Spleen (tissue), 11 donors: ENCODE measurements around the gene CCDC73. TPM values are rescaled to one million over a fixed set of nuclear protein-coding genes. Genes with fewer than 3 reads are reported as not detected.

Source experiments
- DNase-seq: peaks from one replicate; pipeline ENCODE4 v3.0.0-alpha.2; 2020
- H3K27ac ChIP-seq, 8 donors: fragments of 200-600 bp; sonication (generic) in 7 of 8; 1 replicate in 4 of 8; 2 replicates in 4 of 8; pipeline versions ENCODE4 v1.5.0 to v1.8.0; 2016 to 2021; ENCODE audit warnings: inconsistent platforms in 4 of 8, mild to moderate bottlenecking in 4 of 8, moderate library complexity in 1 of 8
- H3K27me3 ChIP-seq, 7 donors: fragments of 200-600 bp; sonication (generic) in 6 of 7; replicated peaks in 1 of 7; 1 replicate in 4 of 7; 2 replicates in 3 of 7; pipeline versions ENCODE4 v1.5.0 to v1.8.0; 2016 to 2021; ENCODE audit warnings: inconsistent platforms in 3 of 7, mild to moderate bottlenecking in 1 of 7
- H3K36me3 ChIP-seq, 6 donors: fragments of 200-600 bp; sonication (generic) in 5 of 6; 1 replicate in 4 of 6; 2 replicates in 2 of 6; pipeline versions ENCODE4 v1.5.0 to v1.8.0; 2016 to 2021; ENCODE audit warnings: inconsistent platforms in 2 of 6
- H3K4me1 ChIP-seq, 6 donors: fragments of 200-600 bp; sonication (generic) in 5 of 6; 1 replicate in 3 of 6; 2 replicates in 3 of 6; pipeline versions ENCODE4 v1.5.0 to v1.8.0; 2016 to 2021; ENCODE audit warnings: inconsistent platforms in 3 of 6
- H3K4me3 ChIP-seq, 8 donors: fragments of 200-600 bp; sonication (generic) in 7 of 8; 1 replicate in 4 of 8; 2 replicates in 4 of 8; pipeline versions ENCODE4 v1.5.0 to v1.8.0; 2016 to 2021; ENCODE audit warnings: inconsistent platforms in 4 of 8, mild to moderate bottlenecking in 4 of 8, moderate library complexity in 2 of 8
- H3K9me3 ChIP-seq, 8 donors: fragments of 200-600 bp; sonication (generic) in 7 of 8; 1 replicate in 4 of 8; 2 replicates in 4 of 8; pipeline versions ENCODE4 v1.5.0 to v1.8.0; 2016 to 2021; ENCODE audit warnings: inconsistent platforms in 4 of 8
- POLR2A ChIP-seq, 3 donors: fragments of 450-650 bp; IDR thresholded peaks; one replicate each; pipeline ENCODE4 v1.5.1; 2017; ENCODE audit warnings: antibody characterized with exemption in 3 of 3, mild to moderate bottlenecking in 1 of 3
- POLR2AphosphoS5 ChIP-seq, 3 donors: sonication (generic); formaldehyde crosslinking; IDR thresholded peaks; one replicate each; pipeline ENCODE4 v1.5.1; 2017; ENCODE audit warnings: antibody characterized with exemption in 3 of 3
- WGBS, 5 donors: extraction: QIAGEN DNeasy Blood & Tissue Kit in 3 of 5; methylation state at CpG; one replicate each; pipeline versions ENCODE4 v1.1.5 to v1.1.7; 2013 to 2018; 5-methylcytosine and 5-hydroxymethylcytosine counted together
- intact Hi-C: fragments of 100-400 bp; cut with DNase I; formaldehyde crosslinking; loops from one replicate; pipeline ENCODE4 v1.15.0; 2023; ENCODE audit warnings: low total_unique reads
- polyA plus RNA-seq, 3 donors: library from polyadenylated mRNA; stranded (reverse); fragments of 200-250 nt; gene quantifications; one replicate each; pipeline ENCODE4 v1.2.1, GENCODE V29; 2013
- total RNA-seq, 7 donors: library from RNA; depleted of rRNA in 3 of 7; stranded (reverse); fragments of >200 nt in 3 of 7; fragmentation: NEBNext Ultra II Directional in 4 of 7; extraction: Animal tissue kit (Norgen Biotek cat#: 25700) in 4 of 7; gene quantifications; one replicate each; pipeline versions ENCODE4 v1.1.0 to v1.2.1, GENCODE V29; 2016 to 2021
- TF ChIP-seq, protein P1 (sequence below), 11 experiments: fragments of 200-600 bp in 7 of 11; fragments of 450-650 bp in 4 of 11; sonication (generic) in 4 of 11; IDR thresholded peaks in 8 of 11; conservative IDR thresholded peaks in 3 of 11; 1 replicate in 7 of 11; 2 replicates in 4 of 11; pipeline versions ENCODE4 v1.4.0 to v1.8.0; 2016 to 2021; ENCODE audit warnings: antibody characterized with exemption in 11 of 11, inconsistent platforms in 4 of 11, mild to moderate bottlenecking in 1 of 11
- donor health status: healthy with polysubstance abuse.
- donor health status: DM: no; HTN: no; CAD: no; lungs with moderate emphysema.
- donor health status: DM: no; HTN: no; CAD: no.
- donor health status: Bipolar disorder and iron deficiency.
- donor health status: healthy.
- donor health status: DM: no; HTN: no; CAD: no.
- donor health status: DM: yes; HTN: yes; CAD: no.

Gene CCDC73
- total and polyA plus RNA-seq, 10 donors: 0.16 to 2.1 (median 0.51) TPM; not detected in 1

DNA sequence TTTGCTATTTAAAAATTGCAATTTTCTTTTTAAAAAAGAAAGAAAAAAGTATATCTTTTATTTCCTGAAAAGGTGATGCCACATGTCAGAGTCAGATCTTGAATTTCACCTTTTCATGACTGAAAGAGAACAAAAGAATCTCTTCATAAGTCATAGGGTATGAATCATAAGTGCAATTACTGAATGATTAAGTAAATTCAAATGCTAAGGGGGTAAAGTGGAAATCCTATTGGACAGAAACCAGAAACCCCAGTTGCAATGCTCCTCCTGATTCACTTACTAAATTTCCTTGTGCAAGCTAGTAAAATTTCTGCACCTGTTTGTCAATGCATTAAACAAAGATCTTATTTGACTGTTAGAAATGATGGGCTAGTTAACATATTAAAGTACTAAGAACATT lies 27.1 kb upstream of the CCDC73 start:
- no peak for DNase-seq
- intact Hi-C loops: no loop called here
- H3K27ac ChIP-seq: peak overlapping the region in 1 of 8 donors; percentile 76
- H3K9me3 ChIP-seq: no peaks in the 10 kb centered on the region
- no peaks in the 10 kb centered on the region for H3K27me3 ChIP-seq
- H3K4me1 ChIP-seq: peaks cover 0 to 19% (median 2%) of the 10 kb centered on the region in 6 donors
- H3K4me3 ChIP-seq: peak overlapping the region in 1 of 8 donors; percentile 13
- TF ChIP-seq POLR2AphosphoS5 (IDR thresholded peaks at IDR 0.05) (no peak), POLR2A (IDR thresholded peaks at IDR 0.05) (no peak)
- TF ChIP-seq, protein P1, sequence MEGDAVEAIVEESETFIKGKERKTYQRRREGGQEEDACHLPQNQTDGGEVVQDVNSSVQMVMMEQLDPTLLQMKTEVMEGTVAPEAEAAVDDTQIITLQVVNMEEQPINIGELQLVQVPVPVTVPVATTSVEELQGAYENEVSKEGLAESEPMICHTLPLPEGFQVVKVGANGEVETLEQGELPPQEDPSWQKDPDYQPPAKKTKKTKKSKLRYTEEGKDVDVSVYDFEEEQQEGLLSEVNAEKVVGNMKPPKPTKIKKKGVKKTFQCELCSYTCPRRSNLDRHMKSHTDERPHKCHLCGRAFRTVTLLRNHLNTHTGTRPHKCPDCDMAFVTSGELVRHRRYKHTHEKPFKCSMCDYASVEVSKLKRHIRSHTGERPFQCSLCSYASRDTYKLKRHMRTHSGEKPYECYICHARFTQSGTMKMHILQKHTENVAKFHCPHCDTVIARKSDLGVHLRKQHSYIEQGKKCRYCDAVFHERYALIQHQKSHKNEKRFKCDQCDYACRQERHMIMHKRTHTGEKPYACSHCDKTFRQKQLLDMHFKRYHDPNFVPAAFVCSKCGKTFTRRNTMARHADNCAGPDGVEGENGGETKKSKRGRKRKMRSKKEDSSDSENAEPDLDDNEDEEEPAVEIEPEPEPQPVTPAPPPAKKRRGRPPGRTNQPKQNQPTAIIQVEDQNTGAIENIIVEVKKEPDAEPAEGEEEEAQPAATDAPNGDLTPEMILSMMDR (IDR thresholded peaks at IDR 0.05 in 8 of 11, conservative IDR thresholded peaks at IDR 0.05 in 3 of 11): no peak
- no peaks in the 10 kb centered on the region for H3K36me3 ChIP-seq

DNA sequence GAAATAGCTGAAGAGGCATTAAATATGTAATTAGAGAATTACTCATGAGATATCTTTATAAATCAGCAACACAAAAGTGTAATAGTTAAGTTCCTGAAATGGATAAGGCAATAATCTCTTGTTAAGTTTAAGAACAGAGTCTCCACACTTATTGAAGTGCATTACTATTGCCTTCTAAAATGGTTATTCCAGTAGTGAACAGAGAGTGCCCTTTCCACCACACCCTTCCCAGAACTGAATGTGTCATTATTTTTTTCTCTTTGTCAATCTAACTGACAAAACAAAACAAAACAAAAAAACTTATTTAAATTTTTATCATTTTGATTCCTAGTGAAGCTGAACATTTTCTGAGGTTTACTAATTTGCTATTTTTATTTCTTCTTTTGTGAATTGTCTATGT lies 26.0 kb upstream of the CCDC73 start:
- Histone ChIP-seq H3K36me3 (no peaks in the 10 kb centered on the region), H3K9me3 (no peaks in the 10 kb centered on the region), H3K27me3 (no peaks in the 10 kb centered on the region), H3K4me3 (no peak overlapping the region), H3K4me1 (peaks cover 0 to 19% (median 2%) of the 10 kb centered on the region in 6 donors), H3K27ac (no peak overlapping the region)
- intact Hi-C loops: no loop called here
- TF ChIP-seq, protein P1 (IDR thresholded peaks at IDR 0.05 in 8 of 11, conservative IDR thresholded peaks at IDR 0.05 in 3 of 11): no peak
- no peak for TF ChIP-seq POLR2A (IDR thresholded peaks at IDR 0.05)
- no peak for DNase-seq

DNA sequence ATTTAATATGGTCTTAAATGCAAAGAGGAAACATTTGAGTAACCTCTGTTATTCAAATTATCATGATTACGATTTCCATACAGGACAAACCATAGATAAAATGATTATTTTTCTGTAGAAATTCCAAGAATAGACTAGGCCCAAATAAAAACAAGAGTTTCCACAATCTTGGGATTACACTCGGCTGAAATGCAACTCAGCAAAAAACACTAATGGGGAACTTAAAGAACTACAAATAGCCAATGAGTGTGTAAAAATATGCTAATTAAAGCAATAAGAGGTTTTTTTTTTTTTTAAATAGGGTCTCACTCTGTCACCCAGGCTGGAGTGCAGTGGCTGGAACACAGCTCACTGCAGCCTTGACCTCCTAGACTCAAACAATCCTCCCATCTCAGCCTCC lies 24.7 kb upstream of the CCDC73 start:
- H3K27me3 ChIP-seq: no peaks in the 10 kb centered on the region
- no peak overlapping the region for H3K27ac ChIP-seq
- H3K4me1 ChIP-seq: peaks cover 0 to 19% (median 2%) of the 10 kb centered on the region in 6 donors
- no peaks in the 10 kb centered on the region for H3K36me3 ChIP-seq
- TF ChIP-seq POLR2A (IDR thresholded peaks at IDR 0.05): no peak
- TF ChIP-seq, protein P1 (IDR thresholded peaks at IDR 0.05 in 8 of 11, conservative IDR thresholded peaks at IDR 0.05 in 3 of 11): no peak
- no peak for TF ChIP-seq POLR2AphosphoS5 (IDR thresholded peaks at IDR 0.05)
- H3K9me3 ChIP-seq: no peaks in the 10 kb centered on the region
- DNase-seq: no peak
- no peak overlapping the region for H3K4me3 ChIP-seq
- intact Hi-C loops: no loop called here
- WGBS, 5 donors: 81 to 88% (median 83%) methylated on average over 2 of the region's 2 CpGs

DNA sequence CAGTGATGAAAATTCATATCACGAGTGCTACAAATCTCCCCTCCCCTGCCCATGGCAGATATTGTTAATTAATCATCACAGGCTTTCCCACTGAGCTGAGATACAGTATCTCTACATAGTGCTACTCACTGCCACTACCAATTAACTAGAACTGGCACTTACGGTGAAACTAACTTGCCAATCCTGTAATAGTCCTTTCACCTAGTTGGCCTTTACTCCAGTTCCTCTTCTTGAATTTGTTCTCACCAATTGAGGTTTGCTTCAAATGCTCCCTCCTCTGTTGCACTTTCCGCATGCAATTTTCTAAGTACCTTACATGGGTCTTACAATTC lies 23.4 kb upstream of the CCDC73 start:
- Histone ChIP-seq H3K4me1 (peaks cover 0 to 13% (median 2%) of the 10 kb centered on the region in 6 donors), H3K27ac (no peak overlapping the region), H3K36me3 (no peaks in the 10 kb centered on the region), H3K4me3 (no peak overlapping the region), H3K9me3 (no peaks in the 10 kb centered on the region), H3K27me3 (no peaks in the 10 kb centered on the region)
- intact Hi-C loops: no loop called here
- 83 to 89% (median 84%) methylated on average over 3 of the region's 3 CpGs for WGBS, 5 donors
- TF ChIP-seq POLR2A (IDR thresholded peaks at IDR 0.05) (no peak), POLR2AphosphoS5 (IDR thresholded peaks at IDR 0.05) (no peak)
- TF ChIP-seq, protein P1 (IDR thresholded peaks at IDR 0.05 in 8 of 11, conservative IDR thresholded peaks at IDR 0.05 in 3 of 11): no peak
- DNase-seq: no peak
